Peyer's patch (tissue), 4 donors: ENCODE data around the gene PSMB2.

ENCODE experiments used
- CTCF ChIP-seq, 6 experiments: fragments of 450-650 bp in 4 of 6; fragments of 200-600 bp in 2 of 6; sonication (generic) in 1 of 6; IDR thresholded peaks; one replicate each; pipeline ENCODE4 v1.5.1; 2017 to 2019; ENCODE audit warnings: antibody characterized with exemption in 6 of 6, mild to moderate bottlenecking in 3 of 6, moderate library complexity in 1 of 6
- POLR2A ChIP-seq, 2 donors: fragments of 450-650 bp; IDR thresholded peaks; one replicate each; pipeline ENCODE4 v1.5.1; 2017; ENCODE audit warnings: antibody characterized with exemption in 2 of 2, mild to moderate bottlenecking in 2 of 2, moderate library complexity in 2 of 2

- no peak for TF ChIP-seq CTCF (IDR thresholded peaks at IDR 0.05)
- no peak for TF ChIP-seq POLR2A (IDR thresholded peaks at IDR 0.05)
Measured at GRCh38 chr1:35605867-35606182, 35.5 kb downstream of the PSMB2 start.
